KOPT-K1 (cell line): ENCODE results near the gene CAST.

Experiments
- H3K27ac ChIP-seq: fragments of 200-600 bp; sonication (generic); 2 replicates; pipeline ENCODE4 v1.5.1; 2016; ENCODE audit warnings: antibody characterized with exemption, mild to moderate bottlenecking, low read depth, low read length; ENCODE audit not compliant: poor library complexity, severe bottlenecking
- H3K36me3 ChIP-seq: fragments of 200-600 bp; sonication (generic); 2 replicates; pipeline ENCODE4 v1.5.1; 2017; ENCODE audit warnings: antibody characterized with exemption, mild to moderate bottlenecking, low read length, moderate library complexity; ENCODE audit not compliant: insufficient read depth
- H3K9me3 ChIP-seq: fragments of 200-600 bp; sonication (generic); 2 replicates; pipeline ENCODE4 v1.5.1; 2017; ENCODE audit warnings: antibody characterized with exemption, low read length, mild to moderate bottlenecking; ENCODE audit not compliant: insufficient read depth, poor library complexity, severe bottlenecking

Gene CAST

GRCh38 chr5:96654209-96654608 is 8.0 kb upstream of the CAST start:
- Histone ChIP-seq H3K36me3 (no peaks in the 10 kb centered on the region), H3K27ac (no peak overlapping the region), H3K9me3 (no peaks in the 10 kb centered on the region)

- no peaks in the 10 kb centered on the region for H3K9me3 ChIP-seq
- no peak overlapping the region for H3K27ac ChIP-seq
- H3K36me3 ChIP-seq = no peaks in the 10 kb centered on the region
These were observed 7.1 kb upstream of the CAST start for GRCh38 chr5:96655085-96655484.

- Histone ChIP-seq H3K27ac (no peak overlapping the region), H3K9me3 (no peaks in the 10 kb centered on the region), H3K36me3 (no peaks in the 10 kb centered on the region)
These were observed 6.7 kb upstream of the CAST start for GRCh38 chr5:96655506-96655905.

GRCh38 chr5:96657068-96657467 is 5.1 kb upstream of the CAST start:
- no peak overlapping the region for H3K27ac ChIP-seq
- no peaks in the 10 kb centered on the region for H3K36me3 ChIP-seq

GRCh38 chr5:96658272-96658671 is 3.9 kb upstream of the CAST start:
- no peaks in the 10 kb centered on the region for H3K9me3 ChIP-seq
- no peak overlapping the region for H3K27ac ChIP-seq
- no peaks in the 10 kb centered on the region for H3K36me3 ChIP-seq

More at GRCh38 chr5:96657068-96657467, 5.1 kb upstream of the CAST start:
- no peaks in the 10 kb centered on the region for H3K9me3 ChIP-seq

- H3K36me3 ChIP-seq = no peaks in the 10 kb centered on the region
- no peak overlapping the region for H3K27ac ChIP-seq
- H3K9me3 ChIP-seq = no peaks in the 10 kb centered on the region
These were observed 3.0 kb upstream of the CAST start for GRCh38 chr5:96659170-96659569.

DNA sequence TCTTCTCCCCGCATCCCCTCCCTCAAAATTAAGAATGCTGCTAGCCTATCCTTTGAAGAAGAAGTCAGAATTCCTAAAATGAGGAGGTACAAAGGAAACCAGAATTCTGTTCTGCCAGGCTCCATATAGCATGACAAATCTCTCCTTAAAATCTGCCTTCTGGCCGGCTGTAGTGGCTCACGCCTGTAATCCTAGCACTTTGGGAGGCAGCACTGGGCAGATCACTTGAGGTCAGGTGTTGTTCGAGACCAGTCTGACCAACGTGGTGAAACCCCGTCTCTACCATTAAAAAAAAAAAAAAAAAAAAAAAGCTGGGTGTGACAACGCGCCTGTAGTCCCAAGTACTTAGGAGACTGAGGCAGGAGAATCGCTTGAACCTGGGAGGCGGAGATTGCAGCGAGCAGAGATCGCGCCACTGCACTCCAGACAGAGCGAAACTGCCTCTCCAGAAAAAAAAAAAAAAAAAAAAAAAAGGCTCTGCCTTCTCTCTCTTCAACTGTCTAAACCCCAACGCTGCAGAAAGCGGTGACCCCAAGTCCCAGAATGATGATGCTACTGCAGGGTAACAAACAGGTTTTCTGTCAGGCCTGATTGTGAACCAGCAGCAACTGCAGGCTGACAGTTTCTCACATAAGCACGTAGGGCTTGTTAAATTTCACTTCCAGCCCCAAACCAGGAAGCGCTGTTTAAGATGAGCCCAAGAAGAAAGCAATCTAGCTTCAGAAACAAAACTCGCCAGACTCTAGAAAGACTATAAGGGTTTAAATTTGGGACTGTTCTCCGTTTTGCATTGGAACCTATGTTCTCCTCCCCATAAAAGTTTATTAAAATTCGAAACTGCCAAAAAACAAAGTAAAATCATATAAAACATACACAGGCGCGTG is 963 bp upstream of the CAST start:
- H3K36me3 ChIP-seq = no peaks in the 10 kb centered on the region
- no peaks in the 10 kb centered on the region for H3K9me3 ChIP-seq
- peak overlapping the region; percentile 44 for H3K27ac ChIP-seq

GRCh38 chr5:96662725-96663518 is 746 bp downstream of the CAST start:
- Histone ChIP-seq H3K36me3 (no peaks in the 10 kb centered on the region), H3K9me3 (no peaks in the 10 kb centered on the region), H3K27ac (peak overlapping the region; percentile 26)

- no peak overlapping the region for H3K27ac ChIP-seq
- H3K9me3 ChIP-seq = no peaks in the 10 kb centered on the region
- no peaks in the 10 kb centered on the region for H3K36me3 ChIP-seq
These were observed 1.4 kb downstream of the CAST start for GRCh38 chr5:96663608-96664007.

DNA sequence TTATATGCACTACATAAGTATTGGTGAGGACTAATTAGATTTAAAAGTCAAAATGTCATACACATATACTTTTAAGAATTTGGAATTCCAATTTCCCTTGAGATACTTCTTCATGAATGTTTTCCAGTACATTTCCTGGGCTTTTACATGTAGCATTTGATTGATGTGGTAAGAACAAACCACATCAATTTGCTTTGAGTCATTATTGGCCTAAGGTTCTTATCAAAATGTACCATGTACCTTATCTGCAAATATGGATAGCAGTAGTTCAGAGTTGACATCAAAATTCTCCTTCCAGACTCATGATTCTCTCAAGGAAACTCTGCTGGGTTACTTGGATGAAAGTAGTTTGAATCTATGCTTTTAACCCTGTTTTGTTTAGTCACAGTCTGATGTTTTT is 2.5 kb downstream of the CAST start:
- Histone ChIP-seq H3K36me3 (no peaks in the 10 kb centered on the region), H3K9me3 (no peaks in the 10 kb centered on the region), H3K27ac (no peak overlapping the region)

GRCh38 chr5:96668725-96669124 is 6.5 kb downstream of the CAST start:
- Histone ChIP-seq H3K36me3 (no peaks in the 10 kb centered on the region), H3K27ac (no peak overlapping the region), H3K9me3 (no peaks in the 10 kb centered on the region)

- Histone ChIP-seq H3K9me3 (no peaks in the 10 kb centered on the region), H3K27ac (no peak overlapping the region), H3K36me3 (no peaks in the 10 kb centered on the region)
These were observed 7.7 kb downstream of the CAST start for GRCh38 chr5:96669909-96670308.

DNA sequence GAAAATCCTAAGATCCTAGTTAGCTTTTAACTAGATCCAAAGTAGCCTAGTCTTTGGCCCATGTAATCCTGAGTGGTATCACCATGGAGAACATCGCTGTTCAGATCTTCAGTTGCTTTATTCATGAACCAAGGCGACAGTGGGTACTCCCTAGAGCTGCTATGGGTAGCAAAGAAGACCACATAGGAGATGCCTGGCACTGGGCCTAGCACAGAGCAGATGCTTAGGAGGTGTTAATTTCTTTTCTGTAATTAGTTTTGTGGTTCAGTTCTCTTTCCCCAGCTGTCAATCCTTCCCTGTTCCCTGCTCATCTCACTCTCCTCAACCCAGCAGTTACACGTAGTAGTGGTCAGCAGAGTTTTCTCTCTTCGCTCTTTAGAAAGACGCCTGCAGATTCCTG is 9.3 kb downstream of the CAST start:
- H3K27ac ChIP-seq = no peak overlapping the region
- H3K36me3 ChIP-seq = no peaks in the 10 kb centered on the region
- H3K9me3 ChIP-seq = no peaks in the 10 kb centered on the region

GRCh38 chr5:96673127-96673526 is 11.0 kb downstream of the CAST start:
- Histone ChIP-seq H3K36me3 (no peaks in the 10 kb centered on the region), H3K9me3 (no peaks in the 10 kb centered on the region), H3K27ac (no peak overlapping the region)

- Histone ChIP-seq H3K27ac (no peak overlapping the region), H3K36me3 (no peaks in the 10 kb centered on the region), H3K9me3 (no peaks in the 10 kb centered on the region)
These were observed 13.7 kb downstream of the CAST start for GRCh38 chr5:96675882-96676281.
